Activated B cell treated with CpG ODN at 0.5 μM for 24 hours (primary cell): Measurements from ENCODE around the gene B4GALT2. TPM values are rescaled to one million over a fixed set of nuclear protein-coding genes. Genes with fewer than 3 reads are reported as not detected.

Experiments
- ATAC-seq: fragments of 200-7000 bp; cut with Tn5 transposase; one replicate; pipeline ENCODE4 v1.10.0; 2021; ENCODE audit warnings: low read depth, mild to moderate bottlenecking, moderate library complexity
- CTCF ChIA-PET: fragments of 350-600 bp; sonication (Branson Sonifier 250); formaldehyde crosslinking; loops from one replicate; lab custom pipeline; 2021; ENCODE audit warnings: antibody characterized with exemption; lab: Charles Lee
- POLR2A ChIA-PET: fragments of 350-600 bp; sonication (Branson Sonifier 250); formaldehyde crosslinking; loops from one replicate; lab custom pipeline; 2021; ENCODE audit warnings: antibody characterized with exemption; lab: Charles Lee
- DNase-seq: peaks from one replicate; pipeline ENCODE4 v3.0.0; 2022
- H3K27ac Mint-ChIP-seq: one replicate; pipeline ENCODE4 v1.8.0; 2020; ENCODE audit warnings: mixed read lengths
- H3K27me3 Mint-ChIP-seq: one replicate; pipeline ENCODE4 v1.8.0; 2021; ENCODE audit warnings: mixed read lengths
- H3K36me3 Mint-ChIP-seq: one replicate; pipeline ENCODE4 v1.8.0; 2021; ENCODE audit warnings: low read depth, mixed read lengths
- H3K4me1 Mint-ChIP-seq: one replicate; pipeline ENCODE4 v1.8.0; 2021; ENCODE audit warnings: mixed read lengths
- H3K4me3 Mint-ChIP-seq: one replicate; pipeline ENCODE4 v1.8.0; 2020; ENCODE audit warnings: mild to moderate bottlenecking, mixed read lengths
- H3K9me3 Mint-ChIP-seq: one replicate; pipeline ENCODE4 v1.8.0; 2020; ENCODE audit warnings: mixed read lengths
- CTCF ChIP-seq: fragments of 200-600 bp; IDR thresholded peaks from one replicate; pipeline ENCODE4 v1.8.0; 2022; ENCODE audit warnings: antibody characterized with exemption, mild to moderate bottlenecking
- intact Hi-C: fragments of 100-400 bp; cut with micrococcal nuclease; formaldehyde crosslinking; loops from one replicate; pipeline ENCODE4 v1.15.1; 2024
- total RNA-seq: library from RNA; stranded (reverse); gene quantifications from 2 replicates; pipeline ENCODE4 v1.2.3, GENCODE V29; 2022

B4GALT2 gene
- total RNA-seq, 1 donor from 2014 or later = 8.1 TPM

DNA sequence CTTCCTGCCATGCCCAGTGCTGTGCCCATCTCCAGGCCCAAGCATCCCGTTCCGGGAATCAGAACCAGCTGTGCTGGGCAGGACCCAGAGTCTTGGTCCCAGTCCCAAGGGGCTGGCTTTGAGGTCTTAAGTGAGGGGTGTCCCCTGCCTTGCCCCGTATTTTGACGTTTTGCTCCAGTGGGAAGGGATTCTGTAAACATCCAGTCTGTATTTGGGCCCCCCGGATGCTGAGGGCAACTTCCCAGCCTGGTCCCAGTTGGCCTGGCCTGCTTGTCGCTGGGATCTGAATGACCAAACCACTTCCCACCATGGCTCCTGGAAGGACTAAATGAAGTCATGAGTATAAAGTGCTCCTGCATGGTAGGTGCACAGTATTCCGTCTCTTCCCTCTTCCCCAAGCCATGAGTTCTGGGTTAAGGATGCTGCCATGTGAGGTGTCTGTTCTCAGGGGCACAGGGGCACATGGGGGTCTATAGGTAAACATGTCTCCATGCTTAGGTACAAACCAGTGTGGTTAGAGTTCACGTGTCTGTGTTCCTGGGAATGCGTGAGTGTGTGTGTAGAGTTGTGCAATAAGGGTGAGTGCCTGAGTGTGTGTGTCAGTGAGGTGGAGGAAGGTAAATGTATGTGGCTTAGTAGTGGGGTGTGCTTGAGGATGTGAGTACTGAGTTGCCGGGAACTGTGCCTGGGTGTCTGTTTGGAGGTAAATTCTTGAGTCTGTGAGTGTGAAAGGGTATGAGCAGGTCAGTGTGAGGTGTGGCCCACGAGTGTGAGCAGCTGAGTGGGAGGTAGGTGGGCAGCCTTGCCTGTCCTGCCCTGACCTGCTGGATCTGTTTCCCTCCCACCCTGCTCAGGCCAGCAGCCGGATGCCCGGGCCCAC, 1.5 kb downstream of the B4GALT2 start:
- TF ChIP-seq CTCF = no peak
- H3K9me3 Mint-ChIP-seq = no peaks in the 10 kb centered on the region
- ATAC-seq = no peak
- POLR2A ChIA-PET = no interaction called here
- intact Hi-C loops = no loop called here
- CTCF ChIA-PET = no interaction called here
- H3K27me3 Mint-ChIP-seq = no peaks in the 10 kb centered on the region
- H3K27ac Mint-ChIP-seq = no peak overlapping the region
- H3K4me1 Mint-ChIP-seq = peaks cover 42% of the 10 kb centered on the region
- H3K36me3 Mint-ChIP-seq = peaks cover 21% of the 10 kb centered on the region
- no peak for DNase-seq
- H3K4me3 Mint-ChIP-seq = peak overlapping the region; percentile 84

GRCh38 chr1:43981135-43981491, 2.1 kb downstream of the B4GALT2 start:
- H3K27me3 Mint-ChIP-seq = no peaks in the 10 kb centered on the region
- no peaks in the 10 kb centered on the region for H3K9me3 Mint-ChIP-seq
- H3K36me3 Mint-ChIP-seq = peaks cover 21% of the 10 kb centered on the region
- peaks cover 36% of the 10 kb centered on the region for H3K4me1 Mint-ChIP-seq
- no peak for DNase-seq
- intact Hi-C loops = no loop called here
- ChIA-PET CTCF (no interaction called here), POLR2A (no interaction called here)
- no peak for ATAC-seq
- TF ChIP-seq CTCF = no peak
- no peak overlapping the region for H3K27ac Mint-ChIP-seq
- peak overlapping the region; percentile 84 for H3K4me3 Mint-ChIP-seq

DNA sequence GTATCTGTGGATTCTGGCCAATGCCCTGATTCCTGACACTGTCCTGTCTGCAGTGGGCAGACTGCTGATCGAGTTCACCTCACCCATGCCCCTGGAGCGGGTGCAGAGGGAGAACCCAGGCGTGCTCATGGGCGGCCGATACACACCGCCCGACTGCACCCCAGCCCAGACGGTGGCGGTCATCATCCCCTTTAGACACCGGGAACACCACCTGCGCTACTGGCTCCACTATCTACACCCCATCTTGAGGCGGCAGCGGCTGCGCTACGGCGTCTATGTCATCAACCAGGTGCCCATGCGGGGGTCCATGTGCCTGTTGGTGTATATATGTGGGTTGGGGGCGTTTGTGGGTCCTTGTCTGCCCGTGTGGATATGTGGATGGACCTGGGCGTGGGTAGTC, 2.6 kb downstream of the B4GALT2 start:
- Mint-ChIP-seq H3K27me3 (no peaks in the 10 kb centered on the region), H3K27ac (no peak overlapping the region), H3K9me3 (no peaks in the 10 kb centered on the region), H3K36me3 (peaks cover 16% of the 10 kb centered on the region), H3K4me3 (no peak overlapping the region), H3K4me1 (peaks cover 32% of the 10 kb centered on the region)
- ChIA-PET CTCF (no interaction called here), POLR2A (no interaction called here)
- DNase-seq = no peak
- intact Hi-C loops = no loop called here
- no peak for TF ChIP-seq CTCF
- no peak for ATAC-seq

- Mint-ChIP-seq H3K9me3 (no peaks in the 10 kb centered on the region), H3K36me3 (peaks cover 10% of the 10 kb centered on the region), H3K4me3 (no peak overlapping the region), H3K4me1 (peaks cover 25% of the 10 kb centered on the region), H3K27ac (no peak overlapping the region), H3K27me3 (no peaks in the 10 kb centered on the region)
- POLR2A ChIA-PET = no interaction called here
- ATAC-seq (no peak), DNase-seq (no peak)
- intact Hi-C loops = no loop called here
- TF ChIP-seq CTCF = no peak
- CTCF ChIA-PET = no interaction called here
Measured at GRCh38 chr1:43982241-43982640, 3.2 kb downstream of the B4GALT2 start.

DNA sequence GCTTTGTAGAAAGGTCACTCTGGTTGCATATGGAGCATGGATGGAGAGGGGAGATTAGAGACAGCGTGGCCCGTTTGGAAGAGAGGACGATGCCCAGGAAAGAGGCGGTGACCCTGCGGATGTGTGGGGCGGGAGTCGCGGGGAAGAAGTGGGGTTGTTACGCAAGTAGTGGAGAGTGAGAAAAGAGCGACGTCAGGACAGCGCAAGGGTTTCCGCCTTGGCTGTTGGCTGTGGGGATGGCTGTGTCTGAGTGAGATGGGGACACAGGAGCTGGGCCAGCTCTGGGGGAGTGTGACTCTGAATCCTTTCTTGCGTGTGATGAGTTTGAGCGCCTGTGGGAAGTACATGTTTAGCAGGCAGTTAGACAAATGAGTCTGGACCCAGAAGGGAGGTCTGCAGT, 3.8 kb downstream of the B4GALT2 start:
- ATAC-seq (no peak), DNase-seq (no peak)
- CTCF ChIA-PET = no interaction called here
- POLR2A ChIA-PET = no interaction called here
- no peaks in the 10 kb centered on the region for H3K9me3 Mint-ChIP-seq
- no peak for TF ChIP-seq CTCF
- intact Hi-C loops = loop anchor here (1.0 kb wide), 1 partner anchor 8 kb away; the partner anchor contains the start of gene CCDC24
- H3K27ac Mint-ChIP-seq = no peak overlapping the region
- H3K36me3 Mint-ChIP-seq = peaks cover 4% of the 10 kb centered on the region
- H3K27me3 Mint-ChIP-seq = no peaks in the 10 kb centered on the region
- H3K4me3 Mint-ChIP-seq = no peak overlapping the region
- H3K4me1 Mint-ChIP-seq = peaks cover 20% of the 10 kb centered on the region
